GM18909 (cell line): ENCODE data around the gene ETV4.
A peak's percentile ranks its signal among the peaks of the same experiment; 100 is the strongest.
"Not testable (repeated sequence)": the region's sequence is repeated elsewhere in the genome, so short reads cannot be mapped to it uniquely, and the experiment has no call there.

Experiments
- ATAC-seq: cut with Tn5 transposase; IDR thresholded peaks from one replicate; pipeline ENCODE4 v1.9.1; 2021; ENCODE audit warnings: mild to moderate bottlenecking; ENCODE audit not compliant: unreplicated experiment, poor library complexity

ETV4 gene

GRCh38 chr17:43521389-43521788, 24.8 kb downstream of the ETV4 start:
- no peak for ATAC-seq

GRCh38 chr17:43517615-43518386, 28.3 kb downstream of the ETV4 start:
- no peak for ATAC-seq

- no peak for ATAC-seq
Measured at GRCh38 chr17:43517161-43517560, 29.0 kb downstream of the ETV4 start.

GRCh38 chr17:43515656-43516055, 30.5 kb downstream of the ETV4 start:
- no peak for ATAC-seq

GRCh38 chr17:43511199-43511598, 34.9 kb downstream of the ETV4 start:
- ATAC-seq: not testable (repeated sequence)

- ATAC-seq: not testable (repeated sequence)
Measured at GRCh38 chr17:43509440-43509839, 36.7 kb downstream of the ETV4 start.

- no peak for ATAC-seq
Measured at GRCh38 chr17:43490621-43491020, 55.5 kb downstream of the ETV4 start.

- ATAC-seq: peak; percentile 96
Measured at GRCh38 chr17:43483674-43484551, 62.2 kb downstream of the ETV4 start, which contains the start of gene DHX8. TSS of gene DHX8 (plus strand) at chr17:43483975. CDS start at chr17:43484038, 63 bp downstream.

- ATAC-seq: no peak
Measured at GRCh38 chr17:43482103-43483012, 63.8 kb downstream of the ETV4 start.

- ATAC-seq: no peak
Measured at GRCh38 chr17:43479948-43480347, 66.2 kb downstream of the ETV4 start.
